Measurements from ENCODE around the gene ITGB3BP. TPM values are rescaled to one million over a fixed set of nuclear protein-coding genes. Genes with fewer than 3 reads are reported as not detected.

Gene ITGB3BP
- total RNA-seq, 1 experiment from 2014 or later, result 47.2 TPM

DNA sequence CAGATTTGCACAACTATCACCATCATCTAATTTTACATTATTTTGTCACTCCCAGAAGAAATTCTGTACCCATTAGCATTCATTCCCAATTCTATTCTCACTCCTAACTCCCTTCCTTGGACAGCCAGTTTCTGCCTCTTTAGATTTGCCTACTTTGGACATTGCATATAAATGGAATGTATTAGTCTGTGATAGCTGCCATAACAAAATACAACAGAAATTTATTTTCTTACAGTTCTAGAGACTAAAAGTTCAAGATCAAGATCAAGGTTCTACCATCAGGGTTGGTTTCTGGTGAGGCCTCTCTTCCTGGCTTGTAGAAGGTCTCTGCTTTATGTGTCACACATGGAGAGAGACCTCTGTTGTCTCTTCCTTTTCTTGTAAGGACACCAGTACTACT lies 93.7 kb downstream of the ITGB3BP start:
- Mint-ChIP-seq H3K27me3 (ENCODE audit: low read depth) (no peaks in the 10 kb centered on the region), H3K27ac (no peak overlapping the region), H3K9me3 (peaks cover 16% of the 10 kb centered on the region in 2 experiments), H3K4me3 (no peak overlapping the region), H3K4me1 (no peaks in the 10 kb centered on the region), H3K36me3 (ENCODE audit: insufficient read depth in 1 of 3, low read depth in 3 of 3) (peaks cover 18 to 34% (median 24%) of the 10 kb centered on the region in 3 experiments)
- no peak overlapping the region for H2AFZ ChIP-seq (ENCODE audit: low read length)
- H3K4ac ChIP-seq (ENCODE audit: low read depth, low read length), result no peak overlapping the region
- no peak overlapping the region for H3K9ac ChIP-seq (ENCODE audit: extremely low read depth, insufficient read length, low read length)
- no peak overlapping the region for H3T11ph ChIP-seq (ENCODE audit: low read length)
- TF ChIP-seq, protein P1, sequence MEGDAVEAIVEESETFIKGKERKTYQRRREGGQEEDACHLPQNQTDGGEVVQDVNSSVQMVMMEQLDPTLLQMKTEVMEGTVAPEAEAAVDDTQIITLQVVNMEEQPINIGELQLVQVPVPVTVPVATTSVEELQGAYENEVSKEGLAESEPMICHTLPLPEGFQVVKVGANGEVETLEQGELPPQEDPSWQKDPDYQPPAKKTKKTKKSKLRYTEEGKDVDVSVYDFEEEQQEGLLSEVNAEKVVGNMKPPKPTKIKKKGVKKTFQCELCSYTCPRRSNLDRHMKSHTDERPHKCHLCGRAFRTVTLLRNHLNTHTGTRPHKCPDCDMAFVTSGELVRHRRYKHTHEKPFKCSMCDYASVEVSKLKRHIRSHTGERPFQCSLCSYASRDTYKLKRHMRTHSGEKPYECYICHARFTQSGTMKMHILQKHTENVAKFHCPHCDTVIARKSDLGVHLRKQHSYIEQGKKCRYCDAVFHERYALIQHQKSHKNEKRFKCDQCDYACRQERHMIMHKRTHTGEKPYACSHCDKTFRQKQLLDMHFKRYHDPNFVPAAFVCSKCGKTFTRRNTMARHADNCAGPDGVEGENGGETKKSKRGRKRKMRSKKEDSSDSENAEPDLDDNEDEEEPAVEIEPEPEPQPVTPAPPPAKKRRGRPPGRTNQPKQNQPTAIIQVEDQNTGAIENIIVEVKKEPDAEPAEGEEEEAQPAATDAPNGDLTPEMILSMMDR (conservative IDR thresholded peaks at IDR 0.05), result no peak
- H3K4me1 ChIP-seq (ENCODE audit: insufficient read depth, low read length), result no peaks in the 10 kb centered on the region
- no peak overlapping the region for H2AK5ac ChIP-seq (ENCODE audit: insufficient read length, low read length)
- no peak overlapping the region for H3K18ac ChIP-seq (ENCODE audit: insufficient read length, low read depth, low read length)
- H3K27ac ChIP-seq (ENCODE audit: insufficient read length, low read depth, low read length), result no peak overlapping the region
- no peak overlapping the region for H2BK120ac ChIP-seq (ENCODE audit: low read depth, low read length, poor library complexity, severe bottlenecking)
- no peak overlapping the region for H3K56ac ChIP-seq (ENCODE audit: insufficient read length, low read depth, low read length)
- no peak overlapping the region for H3K23ac ChIP-seq (ENCODE audit: insufficient read length, low read depth, low read length)
- no peaks in the 10 kb centered on the region for H4K20me1 ChIP-seq (ENCODE audit: control insufficient read depth, insufficient read depth, insufficient read length)
- H3K79me1 ChIP-seq (ENCODE audit: insufficient read depth, low read depth, low read length, poor library complexity, severe bottlenecking), result no peaks in the 10 kb centered on the region
- H2BK20ac ChIP-seq (ENCODE audit: low read depth, low read length, poor library complexity, severe bottlenecking), result no peak overlapping the region
- peaks cover 4% of the 10 kb centered on the region for H3K9me3 ChIP-seq (ENCODE audit: control insufficient read depth, low read depth, low read length)
- no peak overlapping the region for H4K5ac ChIP-seq (ENCODE audit: insufficient read length, low read depth, low read length)
- DNase-seq, result no peak
- no peak overlapping the region for H4K8ac ChIP-seq (replicated peaks; ENCODE audit: insufficient read length, low read depth, low read length)
- H3K27me3 ChIP-seq (ENCODE audit: insufficient read depth, low read length), result no peaks in the 10 kb centered on the region
- no peaks in the 10 kb centered on the region for H3K23me2 ChIP-seq (ENCODE audit: insufficient read length, low read depth, low read length, poor library complexity, severe bottlenecking)
- H2BK5ac ChIP-seq (ENCODE audit: insufficient read length, low read length), result no peak overlapping the region
- no peak overlapping the region for H2BK15ac ChIP-seq (ENCODE audit: low read depth, low read length)
- H3K14ac ChIP-seq (ENCODE audit: insufficient read depth, low read length), result no peak overlapping the region
- no peaks in the 10 kb centered on the region for H3K79me2 ChIP-seq (ENCODE audit: insufficient read depth, low read length)
- H4K91ac ChIP-seq (ENCODE audit: insufficient read length, low read depth, low read length), result no peak overlapping the region
- no peak overlapping the region for H3K4me2 ChIP-seq (ENCODE audit: insufficient read depth, insufficient read length, low read length)
- H2BK12ac ChIP-seq (ENCODE audit: insufficient read length, low read depth, low read length), result no peak overlapping the region

Measured in H9 (cell line).